8988T (cell line): ENCODE data around the gene MRPL34.
"Not testable (repeated sequence)": the region's sequence is repeated elsewhere in the genome, so short reads cannot be mapped to it uniquely, and the experiment has no call there.

Experiments used
- DNase-seq: peaks from one replicate; pipeline ENCODE4 v3.0.0; 2011

The MRPL34 gene

DNA sequence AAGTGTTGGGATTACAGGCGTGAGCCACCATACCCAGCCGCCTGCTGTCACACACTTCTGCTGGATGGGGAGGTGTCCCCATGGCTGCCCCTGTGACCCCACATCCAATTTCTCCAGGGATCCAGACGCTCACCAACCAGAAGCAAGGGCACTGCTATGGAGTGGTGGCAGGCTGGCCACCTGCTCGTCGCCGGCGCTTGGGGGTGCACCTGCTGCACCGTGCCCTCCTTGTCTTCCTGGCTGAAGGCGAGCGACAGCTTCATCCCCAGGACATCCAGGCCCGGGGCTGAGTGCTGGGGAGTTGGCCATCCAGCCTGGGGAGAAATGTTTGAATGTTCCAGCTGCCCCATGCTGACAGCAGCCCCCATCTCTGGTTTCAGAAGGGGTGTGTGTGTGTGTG is 19.4 kb upstream of the MRPL34 start:
- no peak for DNase-seq

DNA sequence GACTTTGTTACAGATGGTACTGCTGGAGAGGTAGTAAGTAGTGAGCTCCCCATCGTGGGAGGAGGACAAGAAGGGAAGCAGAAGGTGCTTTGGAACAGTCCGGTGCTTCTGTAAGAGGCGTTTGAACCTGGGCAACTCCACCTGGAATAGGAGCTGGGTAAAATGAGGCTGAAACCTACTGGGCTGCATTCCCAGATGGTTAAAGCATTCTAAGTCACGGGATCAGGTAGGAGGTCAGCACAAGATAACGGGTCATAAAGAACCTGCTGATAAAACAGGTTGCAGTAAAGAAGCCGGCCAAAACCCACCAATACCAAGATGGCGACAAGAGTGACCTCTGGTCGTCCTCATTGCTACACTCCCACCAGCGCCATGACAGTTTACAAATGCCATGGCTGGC is 18.9 kb upstream of the MRPL34 start:
- no peak for DNase-seq

DNA sequence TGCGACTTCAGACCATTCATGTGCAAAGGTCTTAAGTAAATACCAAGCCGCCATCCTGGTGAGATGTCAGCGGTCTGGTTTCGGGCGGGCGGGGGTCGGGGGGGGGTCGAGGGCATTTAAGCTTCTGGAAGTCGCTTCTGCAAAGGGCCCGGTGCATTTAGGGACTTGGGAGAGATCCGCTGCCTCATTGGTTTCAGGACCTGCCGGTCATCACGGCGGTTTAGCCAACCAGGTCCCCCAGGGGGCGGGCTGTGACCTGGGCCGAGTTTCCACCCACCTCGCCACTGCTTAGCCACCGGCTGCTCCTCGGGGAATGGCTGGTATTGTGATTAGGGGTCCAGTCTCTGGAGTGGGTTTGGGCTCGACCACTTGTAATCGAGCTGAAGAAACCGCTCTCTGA is 16.2 kb upstream of the MRPL34 start:
- DNase-seq: peak; percentile 92

DNA sequence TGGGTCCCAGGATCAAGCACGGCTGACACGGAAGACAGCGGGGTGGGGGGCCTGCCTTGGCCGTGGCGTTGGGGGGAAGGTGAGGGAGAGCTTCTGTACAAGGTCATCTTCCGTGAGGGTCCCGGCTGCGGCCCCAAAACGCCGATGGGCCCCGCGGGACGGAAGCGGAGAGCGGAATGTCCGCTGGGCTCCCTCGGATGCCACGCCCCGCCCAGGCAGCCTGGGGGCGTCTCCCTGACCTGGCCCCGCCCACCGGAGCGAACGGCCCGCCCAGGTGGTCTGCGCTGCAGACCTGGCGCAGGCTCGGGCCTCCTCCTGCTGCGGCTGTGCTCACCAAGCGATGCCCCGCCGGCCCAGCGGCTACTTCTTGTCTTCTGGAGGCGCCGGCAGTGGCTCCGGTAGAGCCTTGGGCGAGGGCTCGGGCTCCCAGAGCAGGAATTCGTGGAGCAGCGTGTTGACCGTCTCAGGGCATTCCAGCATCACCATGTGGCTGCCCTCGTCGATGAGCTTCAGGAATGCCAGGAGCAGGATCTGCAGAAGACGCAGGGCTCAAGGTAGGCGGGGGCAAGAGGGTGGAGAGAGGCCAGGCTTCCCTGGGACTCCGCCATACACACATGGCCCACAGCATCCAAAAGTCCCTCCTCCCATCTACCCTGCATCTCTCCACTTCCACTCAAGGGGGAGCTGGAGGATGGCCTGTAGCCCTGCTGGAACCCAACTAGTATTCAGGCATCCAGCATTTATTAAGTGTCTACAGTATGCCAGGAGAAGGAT is 13.2 kb upstream of the MRPL34 start:
- peak; percentile 96 for DNase-seq

DNA sequence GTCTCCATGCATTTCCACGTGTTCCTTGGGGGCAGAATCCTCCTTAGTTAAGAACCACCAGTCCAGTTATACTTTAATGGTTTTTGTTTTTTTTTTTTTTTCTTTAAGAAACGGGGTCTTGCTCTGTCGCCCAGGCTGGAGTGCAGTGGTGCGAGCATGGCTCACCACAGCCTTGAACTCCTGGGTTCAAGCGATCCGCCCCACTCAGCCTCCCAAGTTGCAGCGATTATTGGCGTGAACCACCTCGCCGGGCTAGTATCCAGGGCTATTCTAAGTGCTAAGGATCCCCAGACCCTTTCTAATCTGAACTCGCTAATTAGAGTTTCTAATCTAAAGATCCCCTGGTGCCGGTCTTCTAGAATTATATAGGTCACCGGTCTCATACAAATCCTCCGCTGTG is 12.1 kb upstream of the MRPL34 start:
- no peak for DNase-seq

DNA sequence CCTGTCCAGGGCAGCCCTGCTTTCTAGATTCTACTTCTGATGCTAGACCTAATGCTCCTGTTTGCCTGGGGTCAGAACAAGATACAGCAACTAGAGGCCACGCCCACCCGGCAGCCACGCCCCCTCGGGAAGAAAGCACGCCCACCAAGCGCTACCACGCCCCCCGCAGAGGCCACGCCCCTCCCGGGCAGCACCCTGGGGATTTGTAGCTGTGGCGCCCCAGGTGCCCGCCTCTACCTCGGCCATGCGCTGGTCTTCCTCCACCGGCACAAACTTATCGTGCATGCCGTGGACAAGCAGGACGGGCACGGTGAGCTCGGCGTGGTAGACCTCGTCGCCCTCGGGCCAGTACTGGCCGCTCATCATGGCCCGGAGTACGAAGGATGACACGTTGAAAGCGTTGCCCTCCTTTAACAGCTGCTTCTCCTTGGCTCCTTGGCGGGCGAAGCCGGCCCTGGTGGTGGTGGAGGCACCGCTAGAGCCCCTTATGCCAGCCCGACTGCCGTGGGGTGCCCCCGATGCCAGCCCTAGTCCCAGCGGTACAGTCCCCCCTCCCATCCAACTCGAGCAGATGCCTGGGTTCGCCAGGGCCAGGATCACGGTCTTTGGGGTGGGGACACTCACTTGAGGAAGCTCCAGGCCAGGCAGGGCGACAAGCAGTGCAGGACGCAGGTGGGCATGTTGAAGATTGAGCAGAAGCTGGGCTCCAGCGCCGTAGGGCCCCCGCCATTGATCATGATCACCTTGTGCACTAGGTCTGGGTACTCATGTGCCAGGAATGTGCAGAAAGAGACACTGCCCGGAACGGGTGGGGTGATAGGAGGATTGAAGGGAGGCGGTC is 11.4 kb upstream of the MRPL34 start:
- DNase-seq: peak; percentile 70

DNA sequence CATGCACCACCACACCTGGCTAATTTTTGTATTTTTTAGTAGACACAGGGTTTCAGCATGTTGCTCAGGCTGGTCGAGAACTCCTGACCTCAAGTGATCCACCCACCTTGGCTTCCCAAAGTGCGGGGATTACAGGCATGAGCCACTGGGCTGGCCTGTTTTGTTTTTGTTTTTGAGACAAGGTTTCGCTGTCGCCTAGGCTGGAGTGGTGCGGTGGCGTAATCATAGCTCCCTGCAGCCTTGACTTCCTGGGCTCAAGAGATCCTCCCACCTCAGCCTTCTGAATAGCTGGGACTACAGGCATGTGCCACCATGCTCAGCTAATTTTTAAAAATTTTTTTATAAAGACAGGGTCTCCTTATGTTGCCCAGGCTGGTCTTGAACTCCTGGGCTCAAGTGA is 10.1 kb upstream of the MRPL34 start:
- DNase-seq: not testable (repeated sequence)

DNA sequence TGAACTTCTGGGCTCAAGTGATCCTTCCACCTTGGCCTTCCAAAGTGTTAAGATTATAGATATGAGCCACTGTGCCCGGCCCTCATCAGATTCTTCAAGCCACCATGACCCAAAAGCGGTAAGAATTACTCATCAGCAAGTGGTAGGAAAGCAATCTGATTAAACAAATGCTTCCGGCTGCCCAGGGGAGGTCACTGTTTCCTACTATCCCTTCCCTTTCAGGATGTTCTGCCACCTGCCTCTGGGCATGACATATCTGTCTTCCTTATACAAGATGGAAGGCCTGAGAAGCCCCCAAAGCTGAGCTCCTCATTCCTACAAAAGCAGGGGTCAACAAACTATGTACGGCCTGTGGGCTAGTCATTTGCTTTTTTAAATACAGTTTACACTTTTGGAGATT is 9.4 kb upstream of the MRPL34 start:
- DNase-seq: peak; percentile 77

DNA sequence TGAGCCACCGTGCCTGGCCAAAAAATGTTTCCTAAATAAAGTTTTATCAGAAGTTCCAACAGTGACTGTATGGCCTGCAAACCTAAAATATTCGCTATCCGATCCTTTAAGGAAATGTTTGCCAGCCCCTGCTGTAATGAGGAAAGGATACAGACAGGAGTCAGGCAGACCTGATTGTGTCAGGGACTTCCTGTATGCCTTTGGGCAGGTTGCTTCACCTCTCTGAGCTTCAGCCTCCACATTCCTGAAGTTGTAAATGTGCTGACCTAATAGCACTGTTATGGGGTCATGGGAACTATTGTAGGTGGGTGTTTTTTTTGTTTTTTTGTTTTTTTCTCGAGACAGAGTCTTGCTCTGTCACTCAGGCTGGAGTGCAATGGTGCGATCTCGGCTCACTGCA is 8.7 kb upstream of the MRPL34 start:
- no peak for DNase-seq

DNA sequence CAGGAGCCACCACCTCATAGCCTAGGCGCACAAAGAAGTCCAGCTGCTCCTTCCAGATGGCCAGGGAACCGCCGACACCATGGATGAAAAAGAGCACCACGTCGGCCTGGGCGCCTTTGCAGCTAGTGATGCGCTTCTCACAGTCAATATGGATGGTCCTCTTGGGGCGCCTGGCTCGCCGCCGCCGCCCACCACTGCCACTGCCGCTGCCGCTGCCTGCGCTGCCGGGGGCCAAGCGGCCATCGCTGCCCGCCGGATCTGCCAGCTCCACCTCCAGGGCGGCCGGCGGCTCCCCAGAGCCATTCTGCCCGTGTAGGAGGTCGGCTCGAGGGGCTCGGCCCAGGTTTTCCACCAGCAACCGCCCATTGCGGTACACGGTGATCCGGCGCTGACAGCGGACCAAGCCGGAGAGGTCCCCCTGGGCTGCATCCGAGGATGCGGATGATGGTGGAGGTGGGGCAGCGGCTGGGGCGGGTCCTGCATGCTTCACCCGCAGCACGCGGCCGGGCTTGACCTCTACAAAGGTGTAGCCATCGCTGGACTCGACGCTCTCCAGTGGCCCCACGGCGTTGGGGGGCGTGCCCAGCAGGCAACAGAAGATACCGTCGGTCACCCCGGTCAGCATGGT is 4.6 kb upstream of the MRPL34 start:
- DNase-seq: no peak

DNA sequence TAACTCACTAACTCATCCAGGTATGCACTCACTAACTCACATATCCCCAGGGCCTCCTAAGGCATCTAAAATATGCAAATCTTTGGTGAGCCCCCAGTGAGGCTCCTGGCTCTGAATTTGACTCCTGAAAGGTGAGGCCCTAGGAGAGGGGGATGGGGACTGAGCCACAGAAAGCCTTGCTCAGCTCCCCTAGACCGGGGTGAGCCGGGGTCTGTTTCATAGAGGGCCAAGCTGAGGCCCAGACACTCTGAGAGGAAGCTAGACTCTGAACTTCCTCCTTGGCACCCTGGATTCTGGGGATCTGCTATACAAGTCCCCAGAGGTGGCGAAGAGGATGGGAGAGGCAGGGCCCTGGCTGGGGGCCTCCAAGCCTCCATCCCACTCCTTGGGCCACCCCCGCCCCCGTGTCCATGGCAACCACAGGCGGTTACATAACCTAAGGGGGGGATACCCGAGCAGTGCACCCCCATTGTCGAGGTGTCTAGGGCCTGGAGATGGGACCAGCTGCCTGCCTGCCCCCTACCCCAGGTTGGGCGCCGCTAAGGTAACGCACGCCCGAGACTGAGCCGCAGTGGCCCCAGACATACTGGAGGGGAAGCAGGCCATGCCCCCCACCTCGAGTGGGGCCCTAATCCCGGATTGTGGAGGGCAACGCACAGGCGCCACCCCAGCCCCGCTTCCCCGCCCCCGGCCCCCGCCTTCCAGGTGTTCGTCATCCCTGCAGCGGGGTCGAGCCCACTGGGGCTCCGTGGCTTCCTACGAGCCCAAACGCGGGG is 3.1 kb upstream of the MRPL34 start:
- peak; percentile 18 for DNase-seq

DNA sequence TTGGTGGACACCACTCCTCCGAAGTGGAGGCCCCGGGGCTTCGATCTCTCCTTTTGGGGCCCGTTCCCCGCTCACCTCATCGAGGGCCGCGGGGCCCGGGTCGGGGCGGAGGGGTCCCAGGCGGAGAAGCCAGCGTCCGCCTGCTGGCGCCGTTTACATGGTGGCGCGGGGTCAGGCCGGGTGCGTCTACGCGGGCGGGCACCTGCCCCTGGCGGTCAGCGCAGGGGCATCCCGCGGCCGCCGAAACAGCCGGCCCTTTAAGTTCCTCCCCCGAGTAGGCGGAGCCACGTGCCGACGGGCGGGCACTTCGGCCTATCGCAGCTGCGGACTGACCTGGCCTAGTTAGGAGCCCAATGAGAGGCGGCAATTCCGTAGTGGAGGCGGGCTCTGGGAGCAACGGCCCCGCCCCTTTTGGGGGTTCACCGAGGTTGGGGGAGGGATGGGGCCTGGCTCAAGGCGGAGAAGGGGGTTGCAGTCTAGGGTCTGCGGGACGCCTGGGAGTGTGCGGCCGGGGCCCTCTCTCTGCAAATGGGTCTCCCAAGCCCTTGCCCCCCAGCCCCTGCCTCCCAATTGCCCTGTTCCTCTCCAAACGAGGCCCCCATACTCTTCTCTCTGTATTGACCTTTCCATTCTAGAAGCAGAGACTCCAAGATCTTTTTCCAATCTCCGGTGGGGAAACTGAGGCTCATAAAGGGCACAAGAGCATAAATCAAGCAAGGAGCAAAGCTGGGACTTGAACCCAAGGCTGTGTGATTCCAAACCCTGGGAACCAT is 2.3 kb upstream of the MRPL34 start, which contains the start of gene ABHD8:
Gene ABHD8 (minus strand): TSS at position 259 of the 773 bp plus-strand sequence. CDS start 1,809 bp downstream, outside the sequence.
- DNase-seq: peak; percentile 77

DNA sequence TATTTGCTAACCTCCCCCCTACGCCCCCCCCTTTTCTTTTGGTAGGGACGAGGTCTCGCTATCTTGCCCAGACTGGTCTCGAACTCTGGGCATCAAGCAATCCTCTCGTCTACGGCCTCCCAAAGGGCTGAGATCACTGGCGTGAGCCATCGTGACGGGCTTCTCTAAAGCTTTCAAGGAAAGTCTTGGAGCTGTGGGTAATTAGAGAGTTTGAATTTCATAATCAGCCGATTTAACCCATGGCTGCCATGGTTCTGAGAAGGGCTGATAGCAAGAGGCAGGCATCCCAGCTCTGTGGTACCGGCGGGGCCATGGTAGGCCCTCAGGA is 1.8 kb upstream of the MRPL34 start:
- DNase-seq: no peak

DNA sequence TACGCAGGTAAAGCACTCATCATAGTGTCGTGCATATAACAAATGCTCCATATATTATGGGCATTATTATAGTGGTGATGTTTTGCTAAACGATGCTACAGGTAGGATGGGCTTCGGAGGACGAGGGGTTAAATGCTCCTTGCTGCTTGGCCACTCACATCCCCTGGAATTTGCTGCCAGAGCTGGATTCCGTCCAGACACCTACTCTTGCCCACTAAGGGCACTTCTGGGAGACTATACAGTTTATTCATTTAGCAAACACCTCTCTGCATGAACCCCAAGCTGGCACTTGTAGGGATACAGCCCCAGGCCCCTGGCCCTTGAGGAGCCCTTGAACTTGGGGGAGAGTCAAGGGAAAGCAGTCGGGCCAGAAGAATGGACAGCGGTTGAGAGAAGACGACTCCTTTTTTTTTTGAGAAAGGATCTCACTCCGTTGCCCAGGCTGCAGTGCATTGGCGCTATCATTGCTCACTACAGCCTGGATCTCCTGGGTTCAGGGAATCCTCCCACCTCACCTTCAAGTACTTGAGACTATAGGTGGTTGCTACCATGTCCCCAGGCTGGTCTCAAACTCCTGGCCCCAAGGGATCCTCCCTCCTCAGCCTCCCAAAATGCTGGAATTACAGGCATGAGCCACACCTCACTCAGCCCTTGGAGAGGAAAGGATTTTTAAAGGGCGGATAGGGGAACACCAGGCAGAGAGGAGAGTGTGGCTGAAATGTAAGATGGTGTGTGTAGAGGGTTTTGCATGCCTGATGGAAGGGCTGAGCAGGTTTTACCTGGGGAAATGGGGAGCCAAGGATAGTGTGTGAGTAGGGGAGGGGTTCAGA is 1.1 kb upstream of the MRPL34 start:
- DNase-seq: no peak

DNA sequence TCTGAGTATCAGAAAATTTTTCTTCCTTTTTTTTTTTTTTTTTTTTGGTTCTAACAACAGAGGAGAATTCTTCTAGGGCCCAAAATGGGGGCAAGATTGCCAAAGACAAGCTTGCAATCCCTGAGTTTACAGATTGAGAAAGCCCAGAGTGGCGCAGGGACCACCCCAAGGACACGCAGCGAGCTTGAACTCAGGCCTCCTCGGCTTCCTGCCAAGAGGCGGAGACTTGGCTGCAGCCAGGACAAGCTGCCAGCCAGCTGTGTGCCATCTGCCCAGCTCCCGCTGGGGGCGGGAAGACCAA is 506 bp upstream of the MRPL34 start:
- DNase-seq: no peak

DNA sequence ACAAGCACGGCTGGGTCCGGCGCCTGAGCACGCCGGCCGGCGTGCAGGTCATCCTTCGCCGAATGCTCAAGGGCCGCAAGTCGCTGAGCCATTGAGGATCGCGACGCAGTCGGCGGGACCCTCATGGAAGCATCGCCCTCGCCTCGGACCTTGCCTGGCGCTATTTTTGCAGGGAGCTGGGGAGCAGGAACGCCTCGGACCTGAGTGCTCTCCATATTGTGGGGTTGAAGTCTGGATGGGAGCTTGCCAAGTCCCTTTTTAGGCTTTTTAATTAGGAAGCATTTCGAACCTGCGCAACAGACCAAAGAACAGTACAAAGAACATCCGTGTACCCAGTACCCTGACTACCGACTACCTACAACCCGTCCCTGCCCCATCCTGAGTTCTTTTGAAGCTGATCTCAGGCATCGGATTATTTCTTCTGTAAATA is 628 bp downstream of the MRPL34 start:
- DNase-seq: no peak

DNA sequence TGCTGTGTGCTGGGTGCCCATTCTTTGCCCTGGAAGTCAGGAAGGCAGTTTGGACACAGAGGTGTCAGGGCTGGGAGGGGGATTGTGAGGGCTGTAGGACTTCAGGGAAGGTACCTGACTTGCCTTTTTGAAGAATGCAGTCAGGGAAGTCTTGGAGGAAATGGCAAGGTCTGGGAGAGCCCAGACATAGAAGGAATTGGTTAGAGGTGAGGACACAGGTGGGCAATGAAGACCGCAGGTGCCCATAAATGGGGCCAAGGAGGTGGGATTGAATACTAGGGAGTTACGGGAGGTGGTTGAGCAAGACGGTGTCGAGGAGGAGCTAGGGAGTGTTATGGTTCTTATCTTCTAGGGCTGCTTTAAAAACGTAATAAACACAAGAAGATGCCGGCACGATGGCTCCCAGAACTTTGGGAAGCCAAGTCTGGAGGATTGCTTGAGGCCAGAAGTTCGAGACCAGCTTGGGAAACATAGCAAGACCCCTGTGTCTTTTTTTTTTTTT is 2.3 kb downstream of the MRPL34 start:
- DNase-seq: no peak

DNA sequence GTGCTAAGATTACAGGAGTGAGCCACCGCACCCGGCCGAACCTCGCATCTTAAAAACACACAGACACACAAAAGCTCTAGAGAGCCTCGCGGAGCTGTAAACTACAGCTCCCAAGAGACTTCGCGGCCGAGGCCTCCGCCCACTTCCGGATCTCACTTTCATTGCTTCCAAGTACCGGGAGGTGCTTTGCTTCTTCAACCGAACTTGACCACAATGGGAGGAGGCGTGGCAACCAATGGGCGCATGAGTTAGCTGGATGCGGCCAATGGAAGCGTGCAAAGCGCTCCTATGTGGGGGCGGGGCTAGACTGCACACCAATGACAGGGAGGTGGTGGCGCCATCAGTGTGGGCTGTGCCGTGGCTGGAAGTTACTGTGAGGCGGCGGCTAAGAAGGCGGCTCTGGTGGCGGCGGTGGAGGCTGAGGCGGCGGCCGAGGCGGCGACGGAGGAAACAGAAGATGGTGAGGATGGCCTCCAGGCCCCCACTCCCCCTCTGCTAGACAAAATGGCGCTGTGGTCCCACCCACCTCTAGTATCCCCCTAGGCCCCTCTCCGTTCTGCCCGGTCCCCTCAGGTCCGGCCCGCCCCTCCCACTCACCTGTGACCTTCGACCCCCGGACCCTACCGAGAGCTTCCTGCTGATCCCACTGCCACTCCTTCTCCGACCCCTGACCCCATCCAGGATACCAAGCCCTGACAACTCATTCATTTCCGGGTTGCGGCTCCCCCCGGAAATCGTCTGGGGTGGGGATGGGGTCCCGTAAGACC is 3.7 kb downstream of the MRPL34 start, which contains the start of gene DDA1:
Gene DDA1 (plus strand): TSS at position 366 of the 767 bp plus-strand sequence. CDS start 92 bp downstream, at position 458.
- DNase-seq: peak; percentile 94

DNA sequence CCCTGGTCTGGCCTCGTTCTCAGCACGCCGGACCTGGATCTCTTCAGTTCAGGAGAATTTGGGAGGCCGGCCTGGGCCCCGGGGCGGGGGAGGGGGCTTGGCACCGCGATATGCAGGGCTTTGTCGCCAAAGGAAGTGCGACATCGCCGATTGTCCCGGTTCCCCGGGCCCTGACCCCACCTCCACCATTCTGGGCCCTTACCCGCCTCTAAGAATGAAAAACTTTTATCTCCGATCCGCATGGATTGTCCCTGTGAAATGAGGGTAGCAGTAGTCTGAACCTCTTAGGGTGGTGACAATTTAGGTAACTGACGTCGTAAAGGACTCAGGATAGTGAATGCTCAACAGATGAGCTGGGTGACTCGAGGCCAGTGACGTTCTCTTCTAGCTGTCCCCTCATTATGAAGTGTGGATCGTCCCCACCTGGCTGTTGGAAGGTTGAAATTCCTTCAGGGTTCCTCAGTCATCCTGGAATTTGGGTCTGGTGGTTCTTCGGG is 4.3 kb downstream of the MRPL34 start:
- DNase-seq: no peak
